ENCODE measurements around the gene FBXL16. TPM values are rescaled to one million over a fixed set of nuclear protein-coding genes. Genes with fewer than 3 reads are reported as not detected.
A peak's percentile ranks its signal among the peaks of the same experiment; 100 is the strongest.

Gene FBXL16
- total RNA-seq, 4 donors from 2014 or later, result 0.42 to 1.2 (median 0.51) TPM

DNA sequence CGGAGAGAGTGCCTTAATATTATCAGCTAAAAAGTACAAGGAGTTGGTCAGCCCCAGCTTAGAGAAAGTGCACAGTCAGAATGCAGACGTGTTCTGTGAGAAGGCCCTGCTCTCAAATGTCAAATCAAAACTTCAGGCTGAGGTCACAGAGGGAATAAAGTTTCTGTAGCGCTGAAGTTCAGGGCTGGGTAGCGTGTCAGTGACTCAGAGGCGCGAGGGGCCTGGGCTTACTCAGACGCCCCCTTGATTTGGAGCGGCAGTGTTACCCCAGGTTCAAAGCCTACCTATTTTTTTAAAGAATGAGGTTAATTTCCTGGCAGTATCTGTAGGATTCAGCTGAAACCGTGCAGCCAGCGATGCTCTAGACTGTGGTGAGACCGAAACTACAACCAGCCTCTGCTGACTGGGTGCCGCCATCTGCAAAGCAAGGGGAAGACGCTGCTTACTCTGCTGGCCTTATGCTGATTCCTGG lies 30.4 kb upstream of the FBXL16 start:
- peaks cover 43 to 84% (median 72%) of the 10 kb centered on the region in 4 donors for H3K36me3 ChIP-seq

DNA sequence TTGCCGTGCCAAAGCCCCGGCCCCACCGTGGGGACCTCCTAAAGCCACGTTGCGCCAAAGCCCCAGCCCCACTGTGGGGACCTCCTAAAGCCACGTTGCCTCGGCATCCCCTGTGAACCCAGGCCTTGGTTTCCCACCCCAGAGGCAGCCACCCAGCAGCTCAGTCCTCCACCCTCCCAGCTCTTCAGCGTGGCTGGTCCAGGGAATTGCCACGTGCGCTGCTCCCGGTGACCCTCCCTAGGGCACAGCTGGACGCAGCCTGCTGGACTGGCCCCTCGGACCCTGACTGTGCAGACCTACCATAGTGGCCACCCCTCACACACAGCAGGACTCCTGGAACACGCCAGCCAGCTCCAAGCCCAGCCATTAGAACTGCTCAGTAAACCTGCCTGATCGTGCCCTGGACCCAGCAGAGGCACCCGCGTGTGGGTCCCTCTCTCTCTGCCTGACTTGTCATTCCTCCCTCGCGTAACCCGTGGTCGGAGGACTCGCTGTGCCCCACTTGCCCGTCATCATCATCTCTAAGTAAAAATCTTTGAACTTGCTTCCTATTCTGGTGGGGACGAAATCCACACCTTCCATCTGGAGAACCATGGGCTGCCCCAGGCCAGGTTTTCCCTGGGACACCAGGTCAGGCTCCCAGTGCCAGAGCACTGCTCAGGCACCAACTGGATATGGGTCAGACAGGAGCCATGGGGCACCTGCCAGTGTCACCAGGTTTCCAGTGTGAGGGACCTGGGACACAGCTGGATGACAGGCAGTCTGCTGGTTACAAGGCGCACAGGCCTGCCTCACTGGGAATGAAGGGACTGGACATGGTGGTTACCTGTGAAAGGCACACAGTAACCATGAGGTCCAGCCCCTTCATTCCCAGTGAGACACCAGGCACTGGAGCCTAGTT lies 29.6 kb upstream of the FBXL16 start:
- Histone ChIP-seq H3K9me3 (no peaks in the 10 kb centered on the region), H3K27ac (replicated peaks in 1 of 4) (no peak overlapping the region), H3K4me3 (no peak overlapping the region), H3K36me3 (peaks cover 44 to 92% (median 79%) of the 10 kb centered on the region in 4 donors), H3K27me3 (no peaks in the 10 kb centered on the region), H3K4me1 (peaks cover 8 to 11% (median 10%) of the 10 kb centered on the region in 4 donors)
- intact Hi-C loops (cut with DNase I), result no loop called here
- DNase-seq (ENCODE audit: extremely low spot score), result no peak
- WGBS, result 83% methylated on average over 11 of the region's 25 CpGs
- TF ChIP-seq EP300 (IDR thresholded peaks at IDR 0.05), result no peak
- TF ChIP-seq POLR2A (IDR thresholded peaks at IDR 0.05; ENCODE audit: low read depth), result no peak
- TF ChIP-seq, protein P1, sequence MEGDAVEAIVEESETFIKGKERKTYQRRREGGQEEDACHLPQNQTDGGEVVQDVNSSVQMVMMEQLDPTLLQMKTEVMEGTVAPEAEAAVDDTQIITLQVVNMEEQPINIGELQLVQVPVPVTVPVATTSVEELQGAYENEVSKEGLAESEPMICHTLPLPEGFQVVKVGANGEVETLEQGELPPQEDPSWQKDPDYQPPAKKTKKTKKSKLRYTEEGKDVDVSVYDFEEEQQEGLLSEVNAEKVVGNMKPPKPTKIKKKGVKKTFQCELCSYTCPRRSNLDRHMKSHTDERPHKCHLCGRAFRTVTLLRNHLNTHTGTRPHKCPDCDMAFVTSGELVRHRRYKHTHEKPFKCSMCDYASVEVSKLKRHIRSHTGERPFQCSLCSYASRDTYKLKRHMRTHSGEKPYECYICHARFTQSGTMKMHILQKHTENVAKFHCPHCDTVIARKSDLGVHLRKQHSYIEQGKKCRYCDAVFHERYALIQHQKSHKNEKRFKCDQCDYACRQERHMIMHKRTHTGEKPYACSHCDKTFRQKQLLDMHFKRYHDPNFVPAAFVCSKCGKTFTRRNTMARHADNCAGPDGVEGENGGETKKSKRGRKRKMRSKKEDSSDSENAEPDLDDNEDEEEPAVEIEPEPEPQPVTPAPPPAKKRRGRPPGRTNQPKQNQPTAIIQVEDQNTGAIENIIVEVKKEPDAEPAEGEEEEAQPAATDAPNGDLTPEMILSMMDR (IDR thresholded peaks at IDR 0.05), result no peak
- TF ChIP-seq POLR2AphosphoS5 (IDR thresholded peaks at IDR 0.05), result no peak

More for the DNA sequence above, 30.4 kb upstream of the FBXL16 start:
- intact Hi-C loops (cut with DNase I), result no loop called here
- Histone ChIP-seq H3K9me3 (no peaks in the 10 kb centered on the region), H3K27ac (replicated peaks in 1 of 4) (no peak overlapping the region), H3K4me3 (no peak overlapping the region), H3K27me3 (no peaks in the 10 kb centered on the region), H3K4me1 (peaks cover 11 to 15% (median 13%) of the 10 kb centered on the region in 4 donors)
- DNase-seq (ENCODE audit: extremely low spot score), result no peak
- TF ChIP-seq, protein P1 (IDR thresholded peaks at IDR 0.05), result no peak
- TF ChIP-seq POLR2A (IDR thresholded peaks at IDR 0.05; ENCODE audit: low read depth), result no peak
- no peak for TF ChIP-seq EP300 (IDR thresholded peaks at IDR 0.05)
- TF ChIP-seq POLR2AphosphoS5 (IDR thresholded peaks at IDR 0.05), result no peak
- 90% methylated on average over 13 of the region's 13 CpGs for WGBS

DNA sequence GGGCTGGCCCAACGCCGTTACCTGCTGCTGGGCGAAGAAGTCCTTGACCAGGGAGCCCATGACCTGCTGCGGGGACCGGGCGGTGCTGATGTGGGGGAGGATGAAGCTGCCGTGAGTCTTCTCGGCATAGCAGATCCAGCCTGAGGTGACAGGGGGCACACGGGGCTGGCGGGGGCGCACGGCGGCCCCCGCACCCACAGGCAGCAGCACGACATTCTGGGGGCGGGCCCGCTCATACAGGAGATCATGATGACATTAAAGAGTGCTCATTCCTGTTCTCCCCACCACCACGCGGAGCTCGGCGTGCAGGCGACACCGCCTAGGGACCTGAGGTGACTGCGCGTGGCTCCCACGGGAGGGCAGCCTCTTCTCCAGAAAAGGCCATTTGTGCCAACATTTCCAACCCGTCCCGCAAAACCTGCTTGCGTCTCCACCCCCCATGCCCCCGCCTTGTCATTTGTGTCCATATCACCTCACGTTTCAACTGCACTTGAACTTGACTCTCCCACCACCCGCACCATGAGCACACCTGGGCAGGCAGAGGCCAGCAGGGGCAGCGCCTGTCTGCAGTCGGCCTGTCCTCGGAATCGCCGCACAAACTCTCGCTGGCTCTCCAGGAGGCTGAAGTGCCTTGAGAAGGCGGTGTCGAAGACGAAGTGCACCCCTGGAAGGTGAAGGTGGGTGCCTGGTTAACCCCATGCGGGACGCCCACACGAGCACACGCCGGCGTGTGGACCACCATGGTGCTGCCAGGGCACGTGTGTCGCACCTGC lies 28.8 kb upstream of the FBXL16 start:
- Histone ChIP-seq H3K4me3 (no peak overlapping the region), H3K4me1 (peaks cover under 1 to 2% (median 1%) of the 10 kb centered on the region in 4 donors), H3K36me3 (peaks cover 44 to 97% (median 82%) of the 10 kb centered on the region in 4 donors), H3K27ac (replicated peaks in 1 of 4) (no peak overlapping the region), H3K27me3 (no peaks in the 10 kb centered on the region), H3K9me3 (no peaks in the 10 kb centered on the region)
- intact Hi-C loops (cut with DNase I), result no loop called here
- TF ChIP-seq POLR2AphosphoS5 (IDR thresholded peaks at IDR 0.05) (no peak), POLR2A (IDR thresholded peaks at IDR 0.05; ENCODE audit: low read depth) (no peak), EP300 (IDR thresholded peaks at IDR 0.05) (no peak)
- TF ChIP-seq, protein P1 (IDR thresholded peaks at IDR 0.05), result no peak
- no peak for DNase-seq (ENCODE audit: extremely low spot score)
- 93% methylated on average over 32 of the region's 49 CpGs for WGBS

DNA sequence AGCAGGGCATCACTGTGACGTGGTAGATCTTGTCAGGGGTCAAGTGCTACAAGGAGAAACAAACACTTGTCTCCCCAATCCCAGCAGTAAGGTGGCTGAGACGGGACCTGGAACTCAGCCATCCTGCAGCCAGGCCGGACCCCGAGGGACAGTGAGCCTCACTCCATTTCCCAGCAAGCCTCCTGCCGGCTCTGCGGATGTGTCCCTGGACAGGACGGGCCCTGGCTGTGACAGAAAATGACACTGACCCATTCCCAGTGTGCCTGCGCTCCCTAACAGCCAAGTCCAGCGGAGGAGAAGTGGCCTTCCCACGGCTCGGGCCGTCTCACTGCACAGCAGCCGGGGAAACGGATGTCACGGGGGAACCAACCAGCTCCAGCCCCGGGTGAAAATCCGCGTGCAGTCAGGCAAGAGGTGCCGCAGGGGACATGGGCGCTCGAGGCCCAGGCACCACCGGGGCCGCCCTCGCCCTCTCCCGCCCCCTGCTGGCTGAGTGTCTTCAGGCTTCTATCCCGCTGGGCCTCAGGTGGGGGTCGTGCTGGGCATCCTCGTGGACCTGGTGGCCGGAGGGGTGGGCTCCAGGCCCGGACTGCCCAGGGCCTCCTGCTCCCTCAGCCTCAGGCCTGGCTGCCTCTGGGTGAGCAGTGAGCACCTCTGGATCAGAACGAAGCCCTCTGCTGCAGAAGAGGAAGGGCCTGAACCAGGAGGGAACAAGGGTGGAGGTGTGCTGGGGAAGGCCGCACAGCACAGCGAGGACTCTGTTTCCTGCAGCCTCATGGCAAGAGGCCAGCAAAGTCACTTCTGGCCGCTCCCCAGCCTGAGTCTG lies 28.0 kb upstream of the FBXL16 start:
- WGBS, result 84% methylated on average over 5 of the region's 34 CpGs
- intact Hi-C loops (cut with DNase I), result no loop called here
- Histone ChIP-seq H3K9me3 (no peaks in the 10 kb centered on the region), H3K4me1 (peaks cover 4 to 8% (median 6%) of the 10 kb centered on the region in 4 donors), H3K36me3 (peaks cover 44 to 89% (median 82%) of the 10 kb centered on the region in 4 donors), H3K27ac (replicated peaks in 1 of 4) (no peak overlapping the region), H3K4me3 (no peak overlapping the region), H3K27me3 (peaks cover 0 to 7% (median under 1%) of the 10 kb centered on the region in 4 donors)
- DNase-seq (ENCODE audit: extremely low spot score), result no peak
- TF ChIP-seq POLR2AphosphoS5 (IDR thresholded peaks at IDR 0.05), result no peak
- TF ChIP-seq, protein P1 (IDR thresholded peaks at IDR 0.05), result peak in 1 of 3 experiments; percentile 28
- no peak for TF ChIP-seq EP300 (IDR thresholded peaks at IDR 0.05)
